Activated T-helper 2 cell treated with anti-CD3 and anti-CD28 coated beads, Interferon-gamma antibody, Interleukin-2, Interleukin-4, amounts not matched to agents 10 μg/mL and 5 μg/mL and 100 μg/mL, durations not matched to agents 14 hours and 24 hours and 36 hours (primary cell): ENCODE measurements around the gene SFI1. TPM values are rescaled to one million over a fixed set of nuclear protein-coding genes. Genes with fewer than 3 reads are reported as not detected.
"Not testable (repeated sequence)": the region's sequence is repeated elsewhere in the genome, so short reads cannot be mapped to it uniquely, and the experiment has no call there.

Experiments used
- DNase-seq: peaks from one replicate; pipeline ENCODE4 v3.0.0; 2021; ENCODE audit warnings: low spot score
- H3K27ac Mint-ChIP-seq: one replicate; pipeline ENCODE4 v1.8.0; 2021; ENCODE audit warnings: mixed read lengths
- H3K27me3 Mint-ChIP-seq: one replicate; pipeline ENCODE4 v1.8.0; 2021; ENCODE audit warnings: low read depth, mixed read lengths
- H3K36me3 Mint-ChIP-seq: one replicate; pipeline ENCODE4 v1.8.0; 2021; ENCODE audit warnings: low read depth, mixed read lengths
- H3K4me1 Mint-ChIP-seq: one replicate; pipeline ENCODE4 v1.8.0; 2021; ENCODE audit warnings: low read depth, mixed read lengths
- H3K4me3 Mint-ChIP-seq: one replicate; pipeline ENCODE4 v1.8.0; 2021; ENCODE audit warnings: low read depth, mild to moderate bottlenecking, moderate library complexity, mixed read lengths
- H3K9me3 Mint-ChIP-seq: one replicate; pipeline ENCODE4 v1.8.0; 2021; ENCODE audit warnings: mixed read lengths
- intact Hi-C: fragments of 100-400 bp; cut with micrococcal nuclease; formaldehyde crosslinking; loops from one replicate; pipeline ENCODE4 v1.15.1; 2023
- total RNA-seq: library from RNA; stranded (reverse); gene quantifications from 2 replicates; pipeline ENCODE4 v1.2.3, GENCODE V29; 2022

Gene SFI1
- total RNA-seq, 1 donor from 2014 or later: 409 TPM

- Mint-ChIP-seq H3K27ac (peak overlapping the region; percentile 96), H3K36me3 (peaks cover 50% of the 10 kb centered on the region), H3K4me1 (peaks cover 24% of the 10 kb centered on the region), H3K4me3 (peak overlapping the region; percentile 98), H3K9me3 (peaks cover 5% of the 10 kb centered on the region), H3K27me3 (no peaks in the 10 kb centered on the region)
- DNase-seq: no peak
- intact Hi-C loops: loop anchor here (1.0 to 2.0 kb wide), 4 partner anchors 8 to 151 kb away; partner anchors contain the start of genes EIF4ENIF1 and PATZ1
Measured at GRCh38 chr22:31497148-31497938, 1.0 kb downstream of the SFI1 start.

DNA sequence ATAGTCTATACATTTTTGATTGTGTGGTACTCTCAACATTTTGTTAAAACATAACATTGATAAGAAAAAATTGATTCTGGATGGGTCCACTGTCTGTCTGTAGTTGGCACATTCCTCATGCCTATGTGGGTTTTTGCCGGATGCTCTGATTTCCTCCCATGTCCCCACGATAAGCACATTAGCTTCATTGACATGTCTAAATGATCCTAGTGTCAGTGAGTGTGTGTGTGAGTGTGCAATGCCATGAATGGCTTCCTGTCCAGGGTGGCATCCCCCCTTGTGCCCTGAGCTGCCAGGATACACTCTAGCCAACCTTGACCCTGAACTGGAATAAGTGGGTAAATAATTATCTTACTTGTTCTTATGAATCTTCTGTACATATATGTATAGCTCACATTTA lies 5.4 kb downstream of the SFI1 start:
- Mint-ChIP-seq H3K4me1 (peaks cover 32% of the 10 kb centered on the region), H3K9me3 (peaks cover 9% of the 10 kb centered on the region), H3K27me3 (no peaks in the 10 kb centered on the region), H3K36me3 (peaks cover 85% of the 10 kb centered on the region), H3K27ac (peak overlapping the region; percentile 7), H3K4me3 (no peak overlapping the region)
- no peak for DNase-seq
- intact Hi-C loops: no loop called here

DNA sequence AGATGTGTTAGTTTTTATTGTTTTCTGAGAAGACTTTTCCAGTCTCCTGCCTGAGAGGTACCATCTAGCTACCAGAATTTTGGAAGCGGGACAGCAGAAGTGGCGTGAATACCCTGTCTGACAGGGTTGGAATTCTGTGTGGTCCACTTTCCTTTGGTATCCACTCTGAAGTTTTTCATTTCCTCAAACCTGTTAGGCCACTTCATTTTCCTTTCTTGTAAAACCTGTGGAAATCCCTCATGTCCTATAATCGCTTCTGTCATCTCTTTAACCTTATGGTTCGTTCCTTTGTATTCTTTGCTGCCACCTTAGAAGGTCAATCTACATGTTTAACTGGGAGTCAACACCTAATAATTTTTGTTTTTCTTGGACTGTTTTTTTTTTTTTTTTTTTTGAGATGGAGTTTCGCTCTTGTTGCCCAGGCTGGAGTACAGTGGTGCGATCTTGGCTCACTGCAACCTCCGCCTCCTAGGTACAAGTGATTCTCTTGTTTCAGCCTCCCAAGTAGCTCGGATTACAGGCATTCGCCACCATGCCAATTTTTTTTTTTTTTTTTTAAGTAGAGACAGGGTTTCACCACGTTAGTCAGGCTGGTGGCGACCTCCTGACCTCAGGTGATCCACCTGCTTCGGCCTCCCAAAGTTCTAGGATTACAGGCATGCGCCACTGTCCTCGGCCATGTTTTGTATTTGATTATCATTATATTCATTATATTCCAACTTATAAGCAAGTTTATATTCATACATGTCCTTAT lies 7.1 kb downstream of the SFI1 start:
- H3K9me3 Mint-ChIP-seq: peaks cover 4% of the 10 kb centered on the region
- H3K4me3 Mint-ChIP-seq: no peak overlapping the region
- H3K27me3 Mint-ChIP-seq: no peaks in the 10 kb centered on the region
- H3K4me1 Mint-ChIP-seq: peaks cover 28% of the 10 kb centered on the region
- no peak overlapping the region for H3K27ac Mint-ChIP-seq
- peaks cover 85% of the 10 kb centered on the region for H3K36me3 Mint-ChIP-seq
- DNase-seq: no peak
- intact Hi-C loops: no loop called here

DNA sequence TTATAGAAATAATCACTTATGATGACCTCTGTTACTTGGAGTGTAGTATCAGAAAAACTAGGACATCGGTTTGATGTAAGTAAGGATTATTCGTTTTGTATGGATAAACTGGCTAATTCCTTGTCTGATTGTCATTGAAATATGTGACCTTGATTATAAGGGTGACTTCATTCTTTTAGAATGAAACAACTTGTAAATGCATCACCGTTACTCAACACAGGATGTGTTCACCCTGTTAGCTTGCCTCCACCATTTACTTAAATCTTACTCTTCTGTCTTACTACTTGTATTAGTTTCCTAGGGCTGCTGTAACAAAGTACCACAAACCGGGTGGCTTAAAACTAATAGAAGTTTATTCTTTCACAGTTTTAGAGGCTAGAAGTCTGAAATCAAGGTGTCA lies 7.9 kb downstream of the SFI1 start:
- peaks cover 85% of the 10 kb centered on the region for H3K36me3 Mint-ChIP-seq
- H3K4me1 Mint-ChIP-seq: peaks cover 27% of the 10 kb centered on the region
- no peak for DNase-seq
- H3K27ac Mint-ChIP-seq: no peak overlapping the region
- peaks cover 4% of the 10 kb centered on the region for H3K9me3 Mint-ChIP-seq
- H3K4me3 Mint-ChIP-seq: no peak overlapping the region
- intact Hi-C loops: no loop called here
- no peaks in the 10 kb centered on the region for H3K27me3 Mint-ChIP-seq

DNA sequence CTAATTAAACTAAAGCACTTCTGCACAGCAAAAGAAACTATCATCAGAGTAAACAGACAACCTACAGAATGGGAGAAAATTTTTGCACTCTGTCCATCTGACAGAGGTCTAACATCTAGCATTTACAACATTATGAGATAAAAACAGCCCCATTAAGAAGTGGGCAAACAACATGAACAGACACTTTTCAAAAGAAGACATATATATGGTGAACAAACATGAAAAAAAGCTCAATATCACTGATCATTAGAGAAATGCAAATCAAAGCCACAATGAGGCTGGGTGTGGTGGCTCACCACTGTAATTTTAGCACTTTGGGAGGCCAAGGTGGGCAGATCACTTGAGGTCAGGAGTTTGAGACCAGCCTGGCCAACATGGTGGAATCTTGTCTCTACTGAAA lies 11.2 kb downstream of the SFI1 start:
- peaks cover 86% of the 10 kb centered on the region for H3K36me3 Mint-ChIP-seq
- intact Hi-C loops, H3K4me3 Mint-ChIP-seq, H3K9me3 Mint-ChIP-seq, DNase-seq, H3K27me3 Mint-ChIP-seq: not testable (repeated sequence)
- H3K4me1 Mint-ChIP-seq: peaks cover 25% of the 10 kb centered on the region
- peak overlapping the region; percentile 42 for H3K27ac Mint-ChIP-seq

DNA sequence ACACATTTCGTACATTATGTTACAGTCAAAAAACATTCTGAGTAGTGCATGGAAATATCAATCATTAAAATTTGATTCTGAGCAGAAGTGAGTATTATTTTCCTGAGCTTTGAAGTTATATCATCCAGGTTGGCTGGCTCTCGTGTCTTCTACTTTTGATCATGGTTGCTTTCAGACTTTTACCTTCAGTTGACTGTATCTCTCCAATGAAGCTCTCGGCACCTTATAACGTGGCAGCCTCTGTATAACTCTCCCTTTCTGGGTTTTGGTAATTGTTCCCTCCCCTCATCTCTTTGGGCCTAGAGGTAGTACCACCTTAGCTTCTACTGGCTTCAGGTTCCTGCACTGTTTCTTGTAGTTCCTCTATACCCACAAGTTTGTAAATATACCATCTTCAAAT lies 12.2 kb downstream of the SFI1 start:
- no peak for DNase-seq
- H3K36me3 Mint-ChIP-seq: peaks cover 82% of the 10 kb centered on the region
- no peak overlapping the region for H3K4me3 Mint-ChIP-seq
- peaks cover 4% of the 10 kb centered on the region for H3K9me3 Mint-ChIP-seq
- peak overlapping the region; percentile 34 for H3K27ac Mint-ChIP-seq
- no peaks in the 10 kb centered on the region for H3K27me3 Mint-ChIP-seq
- H3K4me1 Mint-ChIP-seq: peaks cover 22% of the 10 kb centered on the region
- intact Hi-C loops: no loop called here

DNA sequence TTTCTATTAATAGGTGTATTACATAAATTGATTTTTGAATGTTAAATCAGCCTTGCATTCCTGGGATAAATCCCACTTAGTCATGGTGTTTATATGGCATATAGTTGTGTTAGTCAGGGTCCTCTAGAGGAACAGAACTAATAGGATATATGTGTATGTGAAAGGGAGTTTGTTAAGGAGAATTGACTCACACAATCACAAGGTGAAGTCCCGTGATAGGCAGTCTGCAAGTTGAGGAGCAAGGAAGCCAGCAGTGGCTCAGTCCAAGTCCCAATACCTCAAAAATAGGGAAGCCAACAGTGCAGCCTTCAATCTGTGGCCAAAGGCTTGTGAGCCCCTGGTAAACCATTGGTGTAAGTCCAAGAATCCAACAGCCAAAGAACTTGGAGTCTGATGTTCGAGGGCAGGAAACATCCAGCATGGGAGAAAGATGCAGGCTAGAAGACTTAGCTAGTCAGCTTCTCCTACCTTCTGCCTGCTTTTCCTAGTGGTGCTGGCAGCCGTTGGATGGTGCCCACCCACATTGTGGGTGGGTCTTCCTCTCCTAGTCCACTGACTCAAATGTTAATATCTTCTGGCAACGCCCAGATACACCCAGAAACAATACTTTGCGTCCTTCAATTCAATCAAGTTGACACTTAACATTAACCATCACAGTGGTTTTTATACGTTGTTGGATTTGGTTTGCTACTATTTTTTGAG lies 12.9 kb downstream of the SFI1 start:
- Mint-ChIP-seq H3K27ac (no peak overlapping the region), H3K27me3 (no peaks in the 10 kb centered on the region)

GRCh38 chr22:31520051-31520450 lies 23.7 kb downstream of the SFI1 start:
- Mint-ChIP-seq H3K9me3 (peaks cover 2% of the 10 kb centered on the region), H3K36me3 (peaks cover 83% of the 10 kb centered on the region), H3K4me1 (peaks cover 42% of the 10 kb centered on the region), H3K27ac (peak overlapping the region; percentile 81), H3K4me3 (no peak overlapping the region), H3K27me3 (no peaks in the 10 kb centered on the region)
- intact Hi-C loops: no loop called here
- no peak for DNase-seq

More for the DNA sequence above, 12.9 kb downstream of the SFI1 start:
- Mint-ChIP-seq H3K4me3 (no peak overlapping the region), H3K36me3 (peaks cover 76% of the 10 kb centered on the region), H3K9me3 (peaks cover 4% of the 10 kb centered on the region), H3K4me1 (peaks cover 19% of the 10 kb centered on the region)
- intact Hi-C loops: no loop called here
- no peak for DNase-seq

DNA sequence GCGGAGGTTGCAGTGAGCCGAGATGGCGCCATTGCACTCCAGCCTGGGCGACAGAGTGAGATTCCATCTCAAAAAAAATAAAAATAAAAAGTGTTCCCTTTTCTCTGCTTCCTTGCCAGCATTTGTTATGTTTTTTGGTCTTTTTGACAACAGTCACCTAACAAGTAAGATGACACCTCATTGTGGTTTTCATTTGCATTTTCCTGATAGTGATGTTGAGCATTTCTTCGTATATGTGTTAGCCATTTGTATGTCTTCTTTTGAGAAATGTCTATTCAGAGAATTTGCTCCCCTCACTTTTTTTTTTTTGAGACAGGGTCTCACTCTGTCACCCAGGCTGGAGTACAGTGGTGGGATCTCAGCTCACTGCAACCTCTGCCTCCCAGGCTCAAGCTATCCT lies 27.8 kb downstream of the SFI1 start:
- intact Hi-C loops, DNase-seq, H3K27me3 Mint-ChIP-seq: not testable (repeated sequence)
- Mint-ChIP-seq H3K36me3 (peaks cover 82% of the 10 kb centered on the region), H3K27ac (peak overlapping the region; percentile 96), H3K9me3 (peaks cover 16% of the 10 kb centered on the region), H3K4me3 (peak overlapping the region; percentile 30), H3K4me1 (peaks cover 51% of the 10 kb centered on the region)

- H3K27me3 Mint-ChIP-seq: no peaks in the 10 kb centered on the region
- peak overlapping the region; percentile 96 for H3K27ac Mint-ChIP-seq
- peaks cover 16% of the 10 kb centered on the region for H3K9me3 Mint-ChIP-seq
- H3K4me1 Mint-ChIP-seq: peaks cover 58% of the 10 kb centered on the region
- DNase-seq: no peak
- H3K36me3 Mint-ChIP-seq: peaks cover 88% of the 10 kb centered on the region
- intact Hi-C loops: loop anchor here (1.0 to 2.0 kb wide), 4 partner anchors 11 to 56 kb away; partner anchors contain the start of gene SFI1
- H3K4me3 Mint-ChIP-seq: no peak overlapping the region
Measured at GRCh38 chr22:31526270-31526669, 29.9 kb downstream of the SFI1 start.

- Mint-ChIP-seq H3K27me3 (no peaks in the 10 kb centered on the region), H3K9me3 (peaks cover 7% of the 10 kb centered on the region), H3K27ac (peak overlapping the region; percentile 92), H3K36me3 (peaks cover 79% of the 10 kb centered on the region), H3K4me3 (peak overlapping the region; percentile 26), H3K4me1 (peaks cover 56% of the 10 kb centered on the region)
- intact Hi-C loops: no loop called here
- DNase-seq: no peak
Measured at GRCh38 chr22:31530823-31531195, 34.5 kb downstream of the SFI1 start.

DNA sequence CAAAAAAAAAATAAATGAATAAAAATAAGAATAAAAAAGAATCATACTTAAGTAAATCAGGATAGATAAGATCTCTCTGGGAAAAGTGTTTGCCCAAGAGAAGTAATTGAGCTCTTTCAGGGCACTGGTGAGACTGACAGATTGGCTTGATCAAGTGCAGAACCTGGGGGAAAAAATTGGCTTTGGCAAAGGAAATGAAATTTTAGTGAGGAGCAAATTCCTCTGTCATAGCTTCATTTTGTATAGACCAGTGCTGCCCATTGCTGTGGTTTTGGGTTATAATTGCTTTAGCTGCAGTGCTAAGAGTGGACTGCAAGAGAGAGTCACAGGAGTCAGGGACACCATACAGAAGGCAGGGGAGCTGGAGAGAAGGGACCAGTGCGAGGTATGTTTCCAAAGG lies 35.7 kb downstream of the SFI1 start:
- Mint-ChIP-seq H3K27me3 (no peaks in the 10 kb centered on the region), H3K4me3 (no peak overlapping the region), H3K36me3 (peaks cover 76% of the 10 kb centered on the region), H3K9me3 (no peaks in the 10 kb centered on the region), H3K27ac (peak overlapping the region; percentile 88), H3K4me1 (peaks cover 56% of the 10 kb centered on the region)
- DNase-seq: no peak
- intact Hi-C loops: no loop called here
